HG03520 (cell line): ENCODE results near the gene CRYBG1.
"Not testable (repeated sequence)": the region's sequence is repeated elsewhere in the genome, so short reads cannot be mapped to it uniquely, and the experiment has no call there.

Experiments
- ATAC-seq: cut with Tn5 transposase; IDR thresholded peaks from one replicate; pipeline ENCODE4 v1.9.1; 2021; ENCODE audit warnings: mild to moderate bottlenecking, moderate library complexity; ENCODE audit not compliant: unreplicated experiment

The CRYBG1 gene

GRCh38 chr6:106373502-106374239 lies 13.2 kb downstream of the CRYBG1 start:
- ATAC-seq, result no peak

- no peak for ATAC-seq
These were observed 16.6 kb downstream of the CRYBG1 start for GRCh38 chr6:106377061-106377540.

GRCh38 chr6:106379951-106380350 lies 19.4 kb downstream of the CRYBG1 start:
- ATAC-seq, result no peak

GRCh38 chr6:106380407-106380806 lies 19.9 kb downstream of the CRYBG1 start:
- ATAC-seq, result no peak

- no peak for ATAC-seq
These were observed 20.7 kb downstream of the CRYBG1 start for GRCh38 chr6:106381223-106381622.

GRCh38 chr6:106381881-106382280 lies 21.4 kb downstream of the CRYBG1 start:
- no peak for ATAC-seq

- no peak for ATAC-seq
These were observed 23.1 kb downstream of the CRYBG1 start for GRCh38 chr6:106383573-106383972.

- ATAC-seq, result no peak
These were observed 25.0 kb downstream of the CRYBG1 start for GRCh38 chr6:106385530-106385929.

- no peak for ATAC-seq
These were observed 27.4 kb downstream of the CRYBG1 start for GRCh38 chr6:106387875-106388274.

GRCh38 chr6:106390088-106390487 lies 29.6 kb downstream of the CRYBG1 start:
- no peak for ATAC-seq

GRCh38 chr6:106396426-106397220 lies 36.1 kb downstream of the CRYBG1 start:
- no peak for ATAC-seq

GRCh38 chr6:106397431-106397830 lies 36.9 kb downstream of the CRYBG1 start:
- no peak for ATAC-seq

GRCh38 chr6:106398621-106399020 lies 38.1 kb downstream of the CRYBG1 start:
- ATAC-seq, result no peak

GRCh38 chr6:106405044-106405443 lies 44.5 kb downstream of the CRYBG1 start:
- not testable (repeated sequence) for ATAC-seq

- ATAC-seq, result no peak
These were observed 50.5 kb downstream of the CRYBG1 start for GRCh38 chr6:106411056-106411455.

GRCh38 chr6:106411643-106412200 lies 51.2 kb downstream of the CRYBG1 start:
- no peak for ATAC-seq

- ATAC-seq, result no peak
These were observed 52.5 kb downstream of the CRYBG1 start for GRCh38 chr6:106413016-106413415.

- ATAC-seq, result no peak
These were observed 53.2 kb downstream of the CRYBG1 start for GRCh38 chr6:106413722-106414121.

GRCh38 chr6:106415921-106416320 lies 55.4 kb downstream of the CRYBG1 start:
- no peak for ATAC-seq

GRCh38 chr6:106417572-106418147 lies 57.1 kb downstream of the CRYBG1 start:
- ATAC-seq, result no peak

GRCh38 chr6:106419900-106420613 lies 59.5 kb downstream of the CRYBG1 start:
- no peak for ATAC-seq
